ENCODE data around the gene DPP7.

GRCh38 chr9:137110911-137111787 is 3.4 kb downstream of the DPP7 start:
- no peak for TF ChIP-seq TAF1 (IDR thresholded peaks at IDR 0.05; ENCODE audit: borderline replicate concordance, insufficient read depth, low read length)
- TF ChIP-seq, protein P1, sequence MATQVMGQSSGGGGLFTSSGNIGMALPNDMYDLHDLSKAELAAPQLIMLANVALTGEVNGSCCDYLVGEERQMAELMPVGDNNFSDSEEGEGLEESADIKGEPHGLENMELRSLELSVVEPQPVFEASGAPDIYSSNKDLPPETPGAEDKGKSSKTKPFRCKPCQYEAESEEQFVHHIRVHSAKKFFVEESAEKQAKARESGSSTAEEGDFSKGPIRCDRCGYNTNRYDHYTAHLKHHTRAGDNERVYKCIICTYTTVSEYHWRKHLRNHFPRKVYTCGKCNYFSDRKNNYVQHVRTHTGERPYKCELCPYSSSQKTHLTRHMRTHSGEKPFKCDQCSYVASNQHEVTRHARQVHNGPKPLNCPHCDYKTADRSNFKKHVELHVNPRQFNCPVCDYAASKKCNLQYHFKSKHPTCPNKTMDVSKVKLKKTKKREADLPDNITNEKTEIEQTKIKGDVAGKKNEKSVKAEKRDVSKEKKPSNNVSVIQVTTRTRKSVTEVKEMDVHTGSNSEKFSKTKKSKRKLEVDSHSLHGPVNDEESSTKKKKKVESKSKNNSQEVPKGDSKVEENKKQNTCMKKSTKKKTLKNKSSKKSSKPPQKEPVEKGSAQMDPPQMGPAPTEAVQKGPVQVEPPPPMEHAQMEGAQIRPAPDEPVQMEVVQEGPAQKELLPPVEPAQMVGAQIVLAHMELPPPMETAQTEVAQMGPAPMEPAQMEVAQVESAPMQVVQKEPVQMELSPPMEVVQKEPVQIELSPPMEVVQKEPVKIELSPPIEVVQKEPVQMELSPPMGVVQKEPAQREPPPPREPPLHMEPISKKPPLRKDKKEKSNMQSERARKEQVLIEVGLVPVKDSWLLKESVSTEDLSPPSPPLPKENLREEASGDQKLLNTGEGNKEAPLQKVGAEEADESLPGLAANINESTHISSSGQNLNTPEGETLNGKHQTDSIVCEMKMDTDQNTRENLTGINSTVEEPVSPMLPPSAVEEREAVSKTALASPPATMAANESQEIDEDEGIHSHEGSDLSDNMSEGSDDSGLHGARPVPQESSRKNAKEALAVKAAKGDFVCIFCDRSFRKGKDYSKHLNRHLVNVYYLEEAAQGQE (IDR thresholded peaks at IDR 0.05; ENCODE audit: insufficient read depth in 1 of 2, low read depth in 2 of 2, low read length in 2 of 2): no peak

Data from PFSK-1 (cell line).